K562 (cell line): ENCODE measurements around the gene OR7A10. TPM values are rescaled to one million over a fixed set of nuclear protein-coding genes. Genes with fewer than 3 reads are reported as not detected.

Experiments
- ASH1L ChIP-seq: fragments of 450-650 bp; IDR thresholded peaks from 2 replicates; pipeline ENCODE4 v1.6.1; 2018; ENCODE audit warnings: borderline replicate concordance, mild to moderate bottlenecking, low read depth; ENCODE audit not compliant: partially characterized antibody
- ESRRB ChIP-seq: fragments of 250-450 bp; sonication (Bioruptor Pico); IDR thresholded peaks from 2 replicates; pipeline ENCODE4 v1.5.0; 2020; ENCODE audit warnings: mild to moderate bottlenecking, moderate library complexity, borderline replicate concordance
- MCM5 ChIP-seq: fragments of 450-650 bp; IDR thresholded peaks from 2 replicates; pipeline ENCODE4 v1.6.1; 2016; ENCODE audit warnings: low read depth
- NFE2 ChIP-seq: IDR thresholded peaks from 2 replicates; pipeline ENCODE4 v1.6.1; 2014; ENCODE audit warnings: antibody characterized with exemption, low read depth
- POLR2B ChIP-seq: fragments of 450-650 bp; IDR thresholded peaks from 2 replicates; pipeline ENCODE4 v1.6.1; 2018; ENCODE audit warnings: low read depth; ENCODE audit not compliant: partially characterized antibody
- POLR2G ChIP-seq: fragments of 200-400 bp; formaldehyde crosslinking; IDR thresholded peaks from 2 replicates; pipeline ENCODE4 v1.6.1; 2017; ENCODE audit warnings: low read depth, mild to moderate bottlenecking, antibody characterized with exemption, low read length, moderate library complexity
- RERE ChIP-seq: sonication (generic); formaldehyde crosslinking; IDR thresholded peaks from 2 replicates; pipeline ENCODE4 v1.8.0; 2023; ENCODE audit warnings: missing genetic modification reagents, mild to moderate bottlenecking, borderline replicate concordance
- RFX7 ChIP-seq: fragments of 250-450 bp; sonication (Bioruptor Pico); IDR thresholded peaks from 2 replicates; pipeline ENCODE4 v1.5.1; 2021; ENCODE audit warnings: mild to moderate bottlenecking
- TAF15 ChIP-seq: fragments of 200-400 bp; formaldehyde crosslinking; IDR thresholded peaks from 2 replicates; pipeline ENCODE4 v1.6.1; 2017; ENCODE audit warnings: mild to moderate bottlenecking, low read depth, low read length, moderate library complexity
- TOE1 ChIP-seq, 2 experiments: fragments of 450-650 bp in 1 of 2; sonication (generic) in 1 of 2; formaldehyde crosslinking in 1 of 2; IDR thresholded peaks; 2 replicates each; pipeline versions ENCODE4 v1.7.1 to v1.8.0; 2016 to 2022; ENCODE audit warnings: borderline replicate concordance in 2 of 2, mild to moderate bottlenecking in 2 of 2, antibody characterized with exemption in 1 of 2, inconsistent platforms in 1 of 2, low read depth in 1 of 2, missing genetic modification reagents in 1 of 2, moderate library complexity in 1 of 2
- ZFPM2 ChIP-seq: fragments of 250-450 bp; sonication (Bioruptor Pico); IDR thresholded peaks from 2 replicates; pipeline ENCODE4 v1.5.1; 2022; ENCODE audit warnings: mild to moderate bottlenecking
- ZNF644 ChIP-seq: fragments of 200-800 bp; sonication (Bioruptor generic); IDR thresholded peaks from 2 replicates; pipeline ENCODE4 v1.6.1; 2016; ENCODE audit warnings: low read depth, missing genetic modification characterization, missing compliant biosample characterization
- polyA plus RNA-seq, 8 experiments: library from polyadenylated mRNA; depleted of rRNA in 4 of 8; stranded (reverse) in 5 of 8; unstranded in 3 of 8; fragments of >200 nt; fragmentation: Nextera tagmentation in 2 of 8; fragmentation: Illumina TruSeq in 1 of 8; extraction: Ambion mirVana in 2 of 8; extraction: Trizol in 1 of 8; gene quantifications; 2 replicates each; pipeline versions ENCODE4 v1.2.1 to v1.2.3, GENCODE V29; 2011 to 2014; ENCODE audit warnings: inconsistent platforms in 1 of 8, missing spikeins in 1 of 8
- total RNA-seq, 7 experiments: library from RNA; depleted of rRNA in 6 of 7; stranded (reverse); fragments of >200 nt in 6 of 7; fragmentation: Illumina TruSeq in 2 of 7; extraction: Trizol in 2 of 7; gene quantifications; 2 replicates each; pipeline versions ENCODE4 v1.2.1 to v1.2.3, GENCODE V29; 2011 to 2021; ENCODE audit warnings: low replicate concordance in 1 of 7
- TF ChIP-seq, protein P1 (sequence below): fragments of 450-650 bp; IDR thresholded peaks from 2 replicates; pipeline ENCODE4 v1.6.1; 2018; ENCODE audit warnings: mild to moderate bottlenecking, low read depth; ENCODE audit not compliant: partially characterized antibody
- TF ChIP-seq, protein P2 (sequence below): fragments of 250-450 bp; sonication (Bioruptor Pico); IDR thresholded peaks from 2 replicates; pipeline ENCODE4 v1.6.1; 2021; ENCODE audit warnings: mild to moderate bottlenecking
- TF ChIP-seq, protein P3 (sequence below): sonication (generic); IDR thresholded peaks from 2 replicates; pipeline ENCODE4 v1.6.1; 2016

OR7A10 gene
- total and polyA plus RNA-seq, 9 of the 15 experiments (the other 6 are each of a cell fraction or from before 2014, with no cell fraction given), result not detected

GRCh38 chr19:14890643-14891379, 42.1 kb upstream of the OR7A10 start (continued):
- no peak for TF ChIP-seq TOE1 (IDR thresholded peaks at IDR 0.05; ENCODE audit: borderline replicate concordance)
- no peak for TF ChIP-seq TOE1 (CRISPR knock-in tag; IDR thresholded peaks at IDR 0.05; ENCODE audit: borderline replicate concordance, low read depth)
- TF ChIP-seq, protein P1, sequence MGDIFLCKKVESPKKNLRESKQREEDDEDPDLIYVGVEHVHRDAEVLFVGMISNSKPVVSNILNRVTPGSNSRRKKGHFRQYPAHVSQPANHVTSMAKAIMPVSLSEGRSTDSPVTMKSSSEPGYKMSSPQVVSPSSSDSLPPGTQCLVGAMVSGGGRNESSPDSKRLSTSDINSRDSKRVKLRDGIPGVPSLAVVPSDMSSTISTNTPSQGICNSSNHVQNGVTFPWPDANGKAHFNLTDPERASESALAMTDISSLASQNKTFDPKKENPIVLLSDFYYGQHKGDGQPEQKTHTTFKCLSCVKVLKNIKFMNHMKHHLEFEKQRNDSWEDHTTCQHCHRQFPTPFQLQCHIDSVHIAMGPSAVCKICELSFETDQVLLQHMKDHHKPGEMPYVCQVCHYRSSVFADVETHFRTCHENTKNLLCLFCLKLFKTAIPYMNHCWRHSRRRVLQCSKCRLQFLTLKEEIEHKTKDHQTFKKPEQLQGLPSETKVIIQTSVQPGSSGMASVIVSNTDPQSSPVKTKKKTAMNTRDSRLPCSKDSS, result no peak
- peak; percentile 60 for TF ChIP-seq NFE2
- TF ChIP-seq, protein P2, sequence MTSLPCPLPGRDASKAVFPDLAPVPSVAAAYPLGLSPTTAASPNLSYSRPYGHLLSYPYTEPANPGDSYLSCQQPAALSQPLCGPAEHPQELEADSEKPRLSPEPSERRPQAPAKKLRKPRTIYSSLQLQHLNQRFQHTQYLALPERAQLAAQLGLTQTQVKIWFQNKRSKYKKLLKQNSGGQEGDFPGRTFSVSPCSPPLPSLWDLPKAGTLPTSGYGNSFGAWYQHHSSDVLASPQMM, result no peak
- TF ChIP-seq, protein P3, sequence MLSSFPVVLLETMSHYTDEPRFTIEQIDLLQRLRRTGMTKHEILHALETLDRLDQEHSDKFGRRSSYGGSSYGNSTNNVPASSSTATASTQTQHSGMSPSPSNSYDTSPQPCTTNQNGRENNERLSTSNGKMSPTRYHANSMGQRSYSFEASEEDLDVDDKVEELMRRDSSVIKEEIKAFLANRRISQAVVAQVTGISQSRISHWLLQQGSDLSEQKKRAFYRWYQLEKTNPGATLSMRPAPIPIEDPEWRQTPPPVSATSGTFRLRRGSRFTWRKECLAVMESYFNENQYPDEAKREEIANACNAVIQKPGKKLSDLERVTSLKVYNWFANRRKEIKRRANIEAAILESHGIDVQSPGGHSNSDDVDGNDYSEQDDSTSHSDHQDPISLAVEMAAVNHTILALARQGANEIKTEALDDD, result peak; percentile 78
- peak; percentile 76; the same call in 1 of the 2 replicates for TF ChIP-seq ZNF644 (tag)
- no peak for TF ChIP-seq TAF15
- TF ChIP-seq ASH1L, result no peak
- no peak for TF ChIP-seq MCM5
- TF ChIP-seq POLR2G, result no peak
- TF ChIP-seq ZFPM2 (CRISPR knock-in tag), result no peak
- TF ChIP-seq RFX7 (CRISPR knock-in tag), result no peak
- no peak for TF ChIP-seq ESRRB (CRISPR knock-in tag)
- TF ChIP-seq RERE (CRISPR knock-in tag), result no peak
- no peak for TF ChIP-seq POLR2B
